Adrenal gland (tissue), 12 donors: Measurements from ENCODE around the gene BTBD18. TPM values are rescaled to one million over a fixed set of nuclear protein-coding genes. Genes with fewer than 3 reads are reported as not detected.

Experiments
- DNase-seq, 7 donors: peaks; one replicate each; pipeline ENCODE4 v3.0.0-alpha.2; 2019 to 2020
- H3K27ac ChIP-seq, 5 donors: fragments of 200-600 bp; sonication (generic) in 4 of 5; 1 replicate in 3 of 5; 2 replicates in 2 of 5; pipeline versions ENCODE4 v1.5.1 to v1.8.0; 2016 to 2020; ENCODE audit warnings: mild to moderate bottlenecking in 1 of 5
- H3K27me3 ChIP-seq: fragments of 200-600 bp; 2 replicates; pipeline ENCODE4 v1.8.0; 2021
- H3K36me3 ChIP-seq, 2 donors: fragments of 200-600 bp; replicated peaks in 1 of 2; 1 replicate in 1 of 2; 2 replicates in 1 of 2; pipeline versions ENCODE4 v1.5.1 to v1.8.0; 2018 to 2022
- H3K4me1 ChIP-seq, 2 donors: fragments of 200-600 bp; replicated peaks in 1 of 2; 1 replicate in 1 of 2; 2 replicates in 1 of 2; pipeline versions ENCODE4 v1.5.1 to v1.8.0; 2018 to 2021
- H3K4me3 ChIP-seq, 4 donors: fragments of 200-600 bp; sonication (generic) in 3 of 4; one replicate each; pipeline ENCODE4 v1.5.1; 2016 to 2018
- H3K9me3 ChIP-seq, 3 donors: fragments of 200-600 bp; sonication (generic) in 1 of 3; replicated peaks in 1 of 3; 1 replicate in 2 of 3; 2 replicates in 1 of 3; pipeline versions ENCODE4 v1.5.1 to v1.8.0; 2016 to 2021
- POLR2A ChIP-seq, 2 donors: fragments of 450-650 bp; IDR thresholded peaks; one replicate each; pipeline ENCODE4 v1.6.1; 2017; ENCODE audit warnings: antibody characterized with exemption in 2 of 2, mild to moderate bottlenecking in 2 of 2, moderate library complexity in 1 of 2
- WGBS, 4 donors: extraction: QIAGEN DNeasy Blood & Tissue Kit in 2 of 4; methylation state at CpG; one replicate each; pipeline versions ENCODE4 v1.1.5 to v1.1.7; 2013 to 2017; 5-methylcytosine and 5-hydroxymethylcytosine counted together
- intact Hi-C, 2 donors: fragments of 100-400 bp; cut with DNase I; formaldehyde crosslinking; loops; one replicate each; pipeline versions ENCODE4 v1.14.1 to v1.15.0; 2022 to 2023
- polyA plus RNA-seq, 3 donors: library from polyadenylated mRNA; stranded (reverse); fragments of 200-250 nt in 2 of 3; fragments of 350-450 nt in 1 of 3; fragmentation: Illumina TruSeq in 1 of 3; extraction: RNeasy Lipid Tissue Mini Kit (QIAGEN cat#74804) in 1 of 3; gene quantifications; one replicate each; pipeline ENCODE4 v1.2.3, GENCODE V29; 2013 to 2014
- total RNA-seq, 9 donors: library from RNA; depleted of rRNA in 4 of 9; stranded (reverse); fragments of >200 nt in 4 of 9; fragments of 120-200 nt in 1 of 9; fragmentation: NEBNext Ultra II Directional in 1 of 9; extraction: Animal tissue kit (Norgen Biotek cat#: 25700) in 1 of 9; gene quantifications; one replicate each; pipeline versions ENCODE4 v1.1.0 to v1.2.4, GENCODE V29; 2013 to 2023
- TF ChIP-seq, protein P1 (sequence below), 6 experiments: fragments of 450-650 bp in 4 of 6; fragments of 200-600 bp in 2 of 6; sonication (generic) in 1 of 6; IDR thresholded peaks; 1 replicate in 5 of 6; 2 replicates in 1 of 6; pipeline versions ENCODE4 v1.5.1 to v1.8.0; 2016 to 2021; ENCODE audit warnings: antibody characterized with exemption in 6 of 6, mild to moderate bottlenecking in 2 of 6, moderate library complexity in 1 of 6
- donor health status: healthy with polysubstance abuse.
- donor health status: Bipolar disorder and iron deficiency.
- donor health status: DM: yes; HTN: yes; CAD: no.
- donor health status: DM: no; HTN: no; CAD: no.
- donor health status: DM: no; HTN: no; CAD: no.
- donor health status: DM: yes; HTN: yes; CAD: no.

The BTBD18 gene
- total and polyA plus RNA-seq, 12 donors, result not detected

- Histone ChIP-seq H3K4me1 (peaks cover 9 to 62% of the 10 kb centered on the region in 2 donors), H3K27me3 (no peaks in the 10 kb centered on the region), H3K9me3 (no peaks in the 10 kb centered on the region), H3K36me3 (no peaks in the 10 kb centered on the region), H3K4me3 (no peak overlapping the region), H3K27ac (no peak overlapping the region)
- WGBS, 4 donors, result 81 to 86% (median 85%) methylated on average over 2 of the region's 2 CpGs
- TF ChIP-seq, protein P1, sequence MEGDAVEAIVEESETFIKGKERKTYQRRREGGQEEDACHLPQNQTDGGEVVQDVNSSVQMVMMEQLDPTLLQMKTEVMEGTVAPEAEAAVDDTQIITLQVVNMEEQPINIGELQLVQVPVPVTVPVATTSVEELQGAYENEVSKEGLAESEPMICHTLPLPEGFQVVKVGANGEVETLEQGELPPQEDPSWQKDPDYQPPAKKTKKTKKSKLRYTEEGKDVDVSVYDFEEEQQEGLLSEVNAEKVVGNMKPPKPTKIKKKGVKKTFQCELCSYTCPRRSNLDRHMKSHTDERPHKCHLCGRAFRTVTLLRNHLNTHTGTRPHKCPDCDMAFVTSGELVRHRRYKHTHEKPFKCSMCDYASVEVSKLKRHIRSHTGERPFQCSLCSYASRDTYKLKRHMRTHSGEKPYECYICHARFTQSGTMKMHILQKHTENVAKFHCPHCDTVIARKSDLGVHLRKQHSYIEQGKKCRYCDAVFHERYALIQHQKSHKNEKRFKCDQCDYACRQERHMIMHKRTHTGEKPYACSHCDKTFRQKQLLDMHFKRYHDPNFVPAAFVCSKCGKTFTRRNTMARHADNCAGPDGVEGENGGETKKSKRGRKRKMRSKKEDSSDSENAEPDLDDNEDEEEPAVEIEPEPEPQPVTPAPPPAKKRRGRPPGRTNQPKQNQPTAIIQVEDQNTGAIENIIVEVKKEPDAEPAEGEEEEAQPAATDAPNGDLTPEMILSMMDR (IDR thresholded peaks at IDR 0.05), result no peak
- no peak for TF ChIP-seq POLR2A (IDR thresholded peaks at IDR 0.05)
- intact Hi-C loops, result no loop called here
- no peak for DNase-seq
Observed at GRCh38 chr11:57785072-57785471, 33.5 kb upstream of the BTBD18 start.

- 74 to 85% (median 77%) methylated on average over 3 of the region's 3 CpGs for WGBS, 4 donors
- Histone ChIP-seq H3K27me3 (no peaks in the 10 kb centered on the region), H3K4me3 (no peak overlapping the region), H3K27ac (peak overlapping the region in 1 of 5 donors; percentile 4), H3K36me3 (no peaks in the 10 kb centered on the region), H3K9me3 (no peaks in the 10 kb centered on the region), H3K4me1 (peaks cover 45 to 72% of the 10 kb centered on the region in 2 donors)
- TF ChIP-seq, protein P1 (IDR thresholded peaks at IDR 0.05), result no peak
- no peak for TF ChIP-seq POLR2A (IDR thresholded peaks at IDR 0.05)
- DNase-seq, result peak in 2 of 7 donors; percentile 31 to 32
- intact Hi-C loops, result no loop called here
Observed at GRCh38 chr11:57781529-57781943, 29.9 kb upstream of the BTBD18 start.

- Histone ChIP-seq H3K4me3 (peak overlapping the region in 1 of 4 donors; percentile 2), H3K27me3 (no peaks in the 10 kb centered on the region), H3K4me1 (peaks cover 61 to 85% of the 10 kb centered on the region in 2 donors), H3K9me3 (no peaks in the 10 kb centered on the region), H3K27ac (peak overlapping the region; percentile 66 to 92 (median 82)), H3K36me3 (no peaks in the 10 kb centered on the region)
- TF ChIP-seq, protein P1 (IDR thresholded peaks at IDR 0.05), result peak in 3 of 6 experiments; percentile 15 to 18 (median 18)
- TF ChIP-seq POLR2A (IDR thresholded peaks at IDR 0.05), result no peak
- WGBS, 4 donors, result 22 to 38% (median 25%) methylated on average over 1 of the region's 1 CpG
- peak in 3 of 7 donors; percentile 40 to 50 (median 40) for DNase-seq
- intact Hi-C loops, result no loop called here
Observed at GRCh38 chr11:57779276-57779675, 27.7 kb upstream of the BTBD18 start.

DNA sequence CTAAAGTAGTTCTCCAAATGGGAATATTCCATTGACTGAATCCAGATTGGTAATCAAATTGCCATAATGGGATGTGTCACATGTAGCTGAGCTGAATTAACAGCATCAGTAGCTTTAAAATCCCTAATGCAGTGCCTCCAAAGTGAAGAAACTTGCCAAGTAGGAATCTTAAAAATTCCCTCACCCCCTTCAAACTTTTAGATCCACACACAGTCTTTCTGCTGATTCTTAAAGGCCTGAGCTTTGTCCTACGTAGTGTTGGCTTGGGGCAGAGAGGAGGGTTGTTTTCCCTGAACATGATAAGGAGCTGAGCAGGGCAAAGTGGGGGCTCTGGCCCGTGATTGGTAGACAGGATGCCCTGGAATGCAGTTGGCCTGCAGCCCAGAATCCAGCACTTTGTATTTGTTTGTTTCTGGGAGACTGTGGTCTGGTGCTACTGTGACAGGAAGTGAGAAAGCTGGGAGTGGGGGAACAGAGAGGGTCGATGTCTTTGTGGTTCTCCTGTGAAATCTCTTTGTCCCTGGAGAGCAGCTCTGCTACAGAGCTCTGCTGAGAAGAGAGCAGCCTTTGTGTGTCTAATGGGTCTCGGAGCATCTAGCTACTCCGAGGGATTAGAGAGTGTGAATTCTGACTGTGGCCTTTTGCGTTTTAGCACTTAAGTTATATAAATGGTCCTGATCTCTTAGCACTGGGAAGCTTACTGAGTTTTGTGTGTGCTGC lies 26.9 kb upstream of the BTBD18 start:
- H3K4me1 ChIP-seq, result peaks cover 69 to 93% of the 10 kb centered on the region in 2 donors
- H3K27ac ChIP-seq, result peak overlapping the region; percentile 66 to 92 (median 82)
- intact Hi-C loops, result no loop called here
- peak overlapping the region in 1 of 4 donors; percentile 17 for H3K4me3 ChIP-seq
- H3K9me3 ChIP-seq, result no peaks in the 10 kb centered on the region
- H3K36me3 ChIP-seq, result no peaks in the 10 kb centered on the region
- TF ChIP-seq, protein P1 (IDR thresholded peaks at IDR 0.05), result no peak
- peak in 1 of 2 donors; percentile 69 for TF ChIP-seq POLR2A (IDR thresholded peaks at IDR 0.05)
- peak; percentile 80 to 99 (median 98) for DNase-seq
- H3K27me3 ChIP-seq, result no peaks in the 10 kb centered on the region
- 2 to 9% (median 8%) methylated on average over 6 of the region's 6 CpGs for WGBS, 4 donors
